Ovary (tissue), 9 donors: ENCODE results near the gene SHB. TPM values are rescaled to one million over a fixed set of nuclear protein-coding genes. Genes with fewer than 3 reads are reported as not detected.

ENCODE experiments used
- DNase-seq, 5 donors: peaks; one replicate each; pipeline ENCODE4 v3.0.0-alpha.2; 2019 to 2020
- H3K27ac ChIP-seq, 2 donors: fragments of 200-600 bp; one replicate each; pipeline versions ENCODE4 v1.5.1 to v1.8.0; 2019 to 2022
- H3K27me3 ChIP-seq: fragments of 200-600 bp; one replicate; pipeline ENCODE4 v1.8.0; 2022
- H3K36me3 ChIP-seq: fragments of 200-600 bp; sonication (generic); one replicate; pipeline ENCODE4 v1.5.1; 2019
- H3K4me1 ChIP-seq: one replicate; pipeline ENCODE4 v1.8.1; 2013; ENCODE audit warnings: mild to moderate bottlenecking, moderate library complexity; ENCODE audit not compliant: insufficient read depth
- H3K4me3 ChIP-seq: fragments of 200-600 bp; sonication (generic); one replicate; pipeline ENCODE4 v1.5.1; 2017
- H3K9me3 ChIP-seq, 2 donors: fragments of 200-600 bp in 1 of 2; sonication (generic) in 1 of 2; one replicate each; pipeline versions ENCODE4 v1.5.1 to v1.8.1; 2013 to 2019; ENCODE audit warnings: mild to moderate bottlenecking in 1 of 2, moderate library complexity in 1 of 2
- CTCF ChIP-seq, 3 donors: fragments of 450-650 bp in 2 of 3; fragments of 200-600 bp in 1 of 3; IDR thresholded peaks; one replicate each; pipeline versions ENCODE4 v1.5.1 to v1.8.0; 2016 to 2022; ENCODE audit warnings: antibody characterized with exemption in 3 of 3, mild to moderate bottlenecking in 1 of 3
- EP300 ChIP-seq: sonication (generic); formaldehyde crosslinking; IDR thresholded peaks from one replicate; pipeline ENCODE4 v1.6.1; 2017; ENCODE audit warnings: antibody characterized with exemption
- POLR2A ChIP-seq: fragments of 450-650 bp; IDR thresholded peaks from one replicate; pipeline ENCODE4 v1.6.1; 2017; ENCODE audit warnings: antibody characterized with exemption, mild to moderate bottlenecking, moderate library complexity
- WGBS, 3 donors: extraction: QIAGEN DNeasy Blood & Tissue Kit in 1 of 3; methylation state at CpG; one replicate each; pipeline versions ENCODE4 v1.1.5 to v1.1.7; 2013 to 2017; 5-methylcytosine and 5-hydroxymethylcytosine counted together
- intact Hi-C, 4 donors: fragments of 100-400 bp; cut with DNase I; formaldehyde crosslinking; loops; one replicate each; pipeline versions ENCODE4 v1.11.0 to v1.15.1; 2022 to 2023
- polyA plus RNA-seq, 2 donors: library from polyadenylated mRNA; stranded (reverse); fragments of 200-250 nt in 1 of 2; fragments of 350-450 nt in 1 of 2; fragmentation: Illumina TruSeq in 1 of 2; extraction: RNeasy Lipid Tissue Mini Kit (QIAGEN cat#74804) in 1 of 2; gene quantifications; one replicate each; pipeline ENCODE4 v1.2.3, GENCODE V29; 2013 to 2014
- total RNA-seq, 7 donors: library from RNA; depleted of rRNA in 2 of 7; stranded (reverse); fragments of >200 nt in 2 of 7; fragmentation: NEBNext Ultra II Directional in 3 of 7; extraction: Animal tissue kit (Norgen Biotek cat#: 25700) in 3 of 7; gene quantifications; one replicate each; pipeline versions ENCODE4 v1.1.0 to v1.2.4, GENCODE V29; 2016 to 2023
- donor health status: DM: no; HTN: no; CAD: no; lungs with moderate emphysema.
- donor health status: DM: no; HTN: no; CAD: no.
- donor health status: Bipolar disorder and iron deficiency.
- donor health status: DM: yes; HTN: yes; CAD: no.
- donor health status: DM: no; HTN: no; CAD: no.
- donor health status: DM: yes; HTN: yes; CAD: no.

The SHB gene
- total and polyA plus RNA-seq, 9 donors = 3.5 to 23.8 (median 9.0) TPM

GRCh38 chr9:38015906-38016305 is 53.1 kb downstream of the SHB start:
- H3K36me3 ChIP-seq = no peaks in the 10 kb centered on the region
- 91 to 96% (median 93%) methylated on average over 7 of the region's 7 CpGs for WGBS, 3 donors
- peaks cover 6% of the 10 kb centered on the region for H3K4me1 ChIP-seq
- no peak for TF ChIP-seq CTCF (IDR thresholded peaks at IDR 0.05)
- TF ChIP-seq EP300 = no peak
- TF ChIP-seq POLR2A = no peak
- DNase-seq = no peak
- H3K9me3 ChIP-seq = no peaks in the 10 kb centered on the region
- H3K27ac ChIP-seq = no peak overlapping the region
- intact Hi-C loops = loop anchor here in 1 of 4 donors (10.0 kb wide), 1 partner anchor 61 kb away; no protein-coding TSS in a partner anchor
- no peak overlapping the region for H3K4me3 ChIP-seq
- H3K27me3 ChIP-seq = no peaks in the 10 kb centered on the region

- Histone ChIP-seq H3K4me1 (peaks cover 6% of the 10 kb centered on the region), H3K9me3 (no peaks in the 10 kb centered on the region), H3K36me3 (no peaks in the 10 kb centered on the region), H3K27ac (no peak overlapping the region), H3K4me3 (no peak overlapping the region), H3K27me3 (no peaks in the 10 kb centered on the region)
- intact Hi-C loops = loop anchor here in 1 of 4 donors (10.0 kb wide), 1 partner anchor 60 kb away; no protein-coding TSS in a partner anchor
- TF ChIP-seq EP300 (no peak), POLR2A (no peak), CTCF (IDR thresholded peaks at IDR 0.05) (no peak)
- 53 to 68% (median 59%) methylated on average over 4 of the region's 4 CpGs for WGBS, 3 donors
- DNase-seq = no peak
These were observed 53.8 kb downstream of the SHB start for GRCh38 chr9:38015266-38015665.

GRCh38 chr9:38012767-38013450 is 56.1 kb downstream of the SHB start:
- intact Hi-C loops = loop anchor here in 1 of 4 donors (10.0 kb wide), 1 partner anchor 58 kb away; no protein-coding TSS in a partner anchor
- no peaks in the 10 kb centered on the region for H3K4me1 ChIP-seq
- WGBS, 3 donors = 90 to 92% (median 91%) methylated on average over 9 of the region's 9 CpGs

GRCh38 chr9:38011991-38012390 is 57.0 kb downstream of the SHB start:
- WGBS, 3 donors = 88 to 94% (median 93%) methylated on average over 5 of the region's 5 CpGs
- Histone ChIP-seq H3K4me1 (no peaks in the 10 kb centered on the region), H3K27ac (no peak overlapping the region), H3K4me3 (no peak overlapping the region), H3K27me3 (no peaks in the 10 kb centered on the region), H3K36me3 (no peaks in the 10 kb centered on the region), H3K9me3 (no peaks in the 10 kb centered on the region)
- no peak for DNase-seq
- intact Hi-C loops = loop anchor here in 1 of 4 donors (10.0 kb wide), 1 partner anchor 57 kb away; no protein-coding TSS in a partner anchor
- TF ChIP-seq EP300 = no peak
- no peak for TF ChIP-seq POLR2A
- TF ChIP-seq CTCF (IDR thresholded peaks at IDR 0.05) = no peak

More at GRCh38 chr9:38012767-38013450, 56.1 kb downstream of the SHB start:
- Histone ChIP-seq H3K27ac (no peak overlapping the region), H3K27me3 (no peaks in the 10 kb centered on the region), H3K36me3 (no peaks in the 10 kb centered on the region), H3K9me3 (no peaks in the 10 kb centered on the region), H3K4me3 (no peak overlapping the region)
- DNase-seq = no peak
- TF ChIP-seq CTCF (IDR thresholded peaks at IDR 0.05) = no peak
